ENCODE results near the gene IL37.

The IL37 gene

GRCh38 chr2:112910865-112911264 lies at the start of gene IL37:
TSS of gene IL37 (plus strand) at chr2:112911165. CDS start at chr2:112913013, 1,848 bp downstream.
- TF ChIP-seq CTCF (IDR thresholded peaks at IDR 0.05), result no peak

GRCh38 chr2:112864072-112864471 lies 46.9 kb upstream of the IL37 start:
- TF ChIP-seq CTCF (IDR thresholded peaks at IDR 0.05), result no peak

- TF ChIP-seq CTCF (IDR thresholded peaks at IDR 0.05), result no peak
Observed at GRCh38 chr2:112866128-112866835, 44.7 kb upstream of the IL37 start.

- no peak for TF ChIP-seq CTCF (IDR thresholded peaks at IDR 0.05)
Observed at GRCh38 chr2:112867701-112868631, 43.0 kb upstream of the IL37 start.

- TF ChIP-seq CTCF (IDR thresholded peaks at IDR 0.05), result no peak
Observed at GRCh38 chr2:112869258-112869842, 41.6 kb upstream of the IL37 start.

- TF ChIP-seq CTCF (IDR thresholded peaks at IDR 0.05), result no peak
Observed at GRCh38 chr2:112870841-112871835, 39.8 kb upstream of the IL37 start.

Measured in LNCAP (cell line).